B cell (primary cell): ENCODE results near the gene TBC1D21. TPM values are rescaled to one million over a fixed set of nuclear protein-coding genes. Genes with fewer than 3 reads are reported as not detected.

ENCODE experiments used
- ATAC-seq: fragments of 200-7000 bp; cut with Tn5 transposase; one replicate; pipeline ENCODE4 v1.10.0; 2021; ENCODE audit warnings: low read depth, mild to moderate bottlenecking, moderate number of reproducible peaks, moderate library complexity
- CTCF ChIA-PET: fragments of 350-600 bp; sonication (Branson Sonifier 250); formaldehyde crosslinking; loops from one replicate; lab custom pipeline; 2021; ENCODE audit warnings: antibody characterized with exemption, inconsistent platforms; lab: Charles Lee
- POLR2A ChIA-PET: fragments of 350-600 bp; sonication (Branson Sonifier 250); formaldehyde crosslinking; loops from one replicate; lab custom pipeline; 2021; ENCODE audit warnings: antibody characterized with exemption; lab: Charles Lee
- DNase-seq: peaks from one replicate; pipeline ENCODE4 v3.0.0; 2013
- H2AFZ ChIP-seq: 2 replicates; pipeline ENCODE4 v1.6.1; 2012; ENCODE audit warnings: mild to moderate bottlenecking, low read depth, low read length; ENCODE audit not compliant: insufficient read depth, poor library complexity, severe bottlenecking
- H3K27ac ChIP-seq, 2 donors: 1 replicate in 1 of 2; 2 replicates in 1 of 2; pipeline ENCODE4 v1.5.1; 2012 to 2013; ENCODE audit warnings: low read length in 2 of 2, mild to moderate bottlenecking in 2 of 2, moderate library complexity in 1 of 2
- H3K27me3 ChIP-seq, 4 experiments: fragments of 200-600 bp in 1 of 4; sonication (generic) in 1 of 4; replicated peaks in 1 of 4; 1 replicate in 2 of 4; 2 replicates in 2 of 4; pipeline versions ENCODE4 v1.6.1 to v1.7.0; 2013 to 2016; ENCODE audit warnings: low read length in 3 of 4, mild to moderate bottlenecking in 2 of 4, mixed read lengths in 1 of 4, moderate library complexity in 1 of 4; ENCODE audit not compliant: insufficient read depth in 4 of 4, control insufficient read depth in 3 of 4; ENCODE audit errors: control extremely low read depth in 1 of 4
- H3K36me3 ChIP-seq, 2 experiments: replicated peaks in 1 of 2; 1 replicate in 1 of 2; 2 replicates in 1 of 2; pipeline versions ENCODE4 v1.6.1 to v1.7.1; 2013; ENCODE audit warnings: low read length in 1 of 2; ENCODE audit not compliant: insufficient read depth in 2 of 2, control insufficient read depth in 1 of 2; ENCODE audit errors: control extremely low read depth in 1 of 2, extremely low read depth in 1 of 2
- H3K4me1 ChIP-seq, 2 donors: fragments of 200-600 bp in 1 of 2; sonication (generic) in 1 of 2; 1 replicate in 1 of 2; 2 replicates in 1 of 2; pipeline versions ENCODE4 v1.5.1 to v1.6.1; 2013 to 2017; ENCODE audit warnings: low read length in 2 of 2; ENCODE audit not compliant: control insufficient read depth in 2 of 2, insufficient read depth in 2 of 2
- H3K4me2 ChIP-seq: replicated peaks from 2 replicates; pipeline ENCODE3; 2012; ENCODE audit warnings: mild to moderate bottlenecking, low read depth, low read length; ENCODE audit not compliant: poor library complexity, severe bottlenecking
- H3K4me3 ChIP-seq, 5 experiments: fragments of 200-600 bp in 1 of 5; sonication (generic) in 1 of 5; 1 replicate in 3 of 5; 2 replicates in 2 of 5; pipeline versions ENCODE4 v1.5.1 to v1.7.0; 2011 to 2016; ENCODE audit warnings: low read length in 4 of 5, mild to moderate bottlenecking in 4 of 5, low read depth in 2 of 5, control low read depth in 1 of 5, moderate library complexity in 1 of 5; ENCODE audit not compliant: insufficient read depth in 1 of 5; ENCODE audit errors: control extremely low read depth in 1 of 5, extremely low read depth in 1 of 5
- H3K79me2 ChIP-seq: fragments of 200-600 bp; sonication (generic); one replicate; pipeline ENCODE4 v1.6.0; 2016; ENCODE audit warnings: low read length; ENCODE audit not compliant: control insufficient read depth, insufficient read depth
- H3K9ac ChIP-seq: fragments of 200-600 bp; sonication (generic); 2 replicates; pipeline ENCODE4 v1.6.1; 2017; ENCODE audit warnings: mild to moderate bottlenecking, low read length, moderate library complexity
- H3K9me3 ChIP-seq, 3 donors: one replicate each; pipeline versions ENCODE4 v1.6.1 to v1.7.1; 2013; ENCODE audit warnings: low read length in 2 of 3; ENCODE audit not compliant: control insufficient read depth in 2 of 3, insufficient read depth in 1 of 3; ENCODE audit errors: control extremely low read depth in 1 of 3
- H4K20me1 ChIP-seq: 2 replicates; pipeline ENCODE4 v1.6.0; 2012; ENCODE audit warnings: mild to moderate bottlenecking, low read length; ENCODE audit not compliant: insufficient read depth, control insufficient read depth, poor library complexity, severe bottlenecking
- H3K27ac Mint-ChIP-seq: one replicate; pipeline ENCODE4 v1.8.0; 2021; ENCODE audit warnings: mixed read lengths
- H3K27me3 Mint-ChIP-seq: one replicate; pipeline ENCODE4 v1.8.0; 2021; ENCODE audit warnings: mixed read lengths
- H3K4me1 Mint-ChIP-seq: one replicate; pipeline ENCODE4 v1.8.0; 2021; ENCODE audit warnings: mixed read lengths
- H3K4me3 Mint-ChIP-seq: one replicate; pipeline ENCODE4 v1.8.0; 2021; ENCODE audit warnings: mixed read lengths
- H3K9me3 Mint-ChIP-seq: one replicate; pipeline ENCODE4 v1.8.0; 2022; ENCODE audit warnings: mixed read lengths; ENCODE audit not compliant: insufficient read depth
- CTCF ChIP-seq: fragments of 200-600 bp; IDR thresholded peaks from one replicate; pipeline ENCODE4 v1.8.0; 2022; ENCODE audit warnings: antibody characterized with exemption, mild to moderate bottlenecking
- EZH2 ChIP-seq: IDR thresholded peaks from 2 replicates; pipeline ENCODE4 v1.6.1; 2012; ENCODE audit warnings: borderline replicate concordance, low read depth, mild to moderate bottlenecking, moderate library complexity, low read length; ENCODE audit not compliant: insufficient read depth, poor library complexity, severe bottlenecking
- WGBS: methylation state at CpG from one replicate; pipeline ENCODE4 v1.1.5; 2013; ENCODE audit warnings: missing lambda C conversion rate; ENCODE audit not compliant: insufficient coverage; 5-methylcytosine and 5-hydroxymethylcytosine counted together
- intact Hi-C: fragments of 100-400 bp; cut with micrococcal nuclease; formaldehyde crosslinking; loops from one replicate; pipeline ENCODE4 v1.10.0; 2022
- polyA plus RNA-seq: library from polyadenylated mRNA; depleted of rRNA; stranded (reverse); fragments of >200 nt; gene quantifications from 2 replicates; pipeline ENCODE4 v1.2.3, GENCODE V29; 2012
- total RNA-seq, 2 donors: library from RNA; stranded (reverse); fragments of 120-200 nt in 1 of 2; gene quantifications; 1 replicate in 1 of 2; 2 replicates in 1 of 2; pipeline versions ENCODE4 v1.2.3 to v1.2.4, GENCODE V29; 2013 to 2022

TBC1D21 gene
- total and polyA plus RNA-seq, 2 donors (not counting 1 experiment from before 2014, with no cell fraction given) = not detected

DNA sequence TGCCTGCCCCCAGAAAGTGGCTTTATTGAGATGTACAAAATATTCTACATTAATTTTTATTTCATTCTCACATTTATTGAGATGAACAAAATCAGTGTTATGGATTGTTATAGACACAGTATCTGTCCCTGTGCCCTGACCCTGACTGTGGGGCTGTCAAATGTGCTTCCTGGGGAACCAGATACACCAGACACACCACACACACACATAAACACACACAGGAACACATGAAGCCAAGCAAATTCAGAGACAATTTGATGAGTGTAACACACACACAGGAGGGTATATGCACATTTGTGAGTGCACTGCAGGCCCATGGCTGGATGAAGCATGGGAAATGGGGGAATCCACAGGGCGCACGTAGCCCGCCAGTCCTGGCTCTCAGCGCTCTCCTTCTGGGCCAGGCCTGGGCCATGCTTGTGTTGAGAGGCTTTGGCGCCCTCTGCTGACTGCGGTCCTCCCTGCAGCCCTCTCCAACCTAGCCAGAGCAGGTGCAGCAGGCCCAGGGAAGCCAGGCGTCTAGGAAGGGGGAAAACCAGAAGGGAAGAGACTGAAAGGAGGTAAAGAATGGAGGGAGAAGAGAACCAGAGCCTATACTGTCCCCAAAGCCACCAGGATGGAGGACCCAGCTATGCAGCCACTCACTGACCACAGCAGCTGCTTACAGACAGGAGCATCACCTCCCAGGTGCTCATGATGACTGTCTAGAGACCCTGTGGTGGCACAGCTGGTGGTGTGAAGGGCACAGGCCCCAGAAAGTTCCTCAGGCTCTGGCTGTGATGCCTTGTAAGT lies 34.9 kb downstream of the TBC1D21 start:
- H2AFZ ChIP-seq = no peak overlapping the region
- intact Hi-C loops = no loop called here
- H3K4me1 Mint-ChIP-seq = peaks cover 2% of the 10 kb centered on the region
- H3K9ac ChIP-seq = no peak overlapping the region
- H3K27me3 Mint-ChIP-seq = peaks cover 15% of the 10 kb centered on the region
- H3K27ac ChIP-seq = no peak overlapping the region
- TF ChIP-seq CTCF (peak; percentile 91), EZH2 (no peak)
- DNase-seq = peak; percentile 69
- H3K36me3 ChIP-seq = no peaks in the 10 kb centered on the region
- no peak overlapping the region for H3K4me2 ChIP-seq
- CTCF ChIA-PET = interaction anchor here (0.9 to 2.9 kb wide), 6 partner anchors 13 to 34 kb away, joined by 3 to 9 read pairs (median 6); partner anchors contain the start of gene LOXL1
- H3K4me1 ChIP-seq = no peaks in the 10 kb centered on the region
- ATAC-seq = peak; percentile 78
- no peak overlapping the region for H3K4me3 Mint-ChIP-seq
- no peaks in the 10 kb centered on the region for H3K79me2 ChIP-seq
- 35% methylated on average over 5 of the region's 7 CpGs for WGBS
- no peaks in the 10 kb centered on the region for H3K9me3 ChIP-seq
- peaks cover 0 to 6% (median 0%) of the 10 kb centered on the region in 4 experiments for H3K27me3 ChIP-seq
- no peaks in the 10 kb centered on the region for H4K20me1 ChIP-seq
- POLR2A ChIA-PET = no interaction called here
- H3K4me3 ChIP-seq = no peak overlapping the region
- no peaks in the 10 kb centered on the region for H3K9me3 Mint-ChIP-seq
- H3K27ac Mint-ChIP-seq = no peak overlapping the region

- Mint-ChIP-seq H3K4me3 (no peak overlapping the region), H3K27ac (no peak overlapping the region), H3K9me3 (no peaks in the 10 kb centered on the region), H3K27me3 (peaks cover 20% of the 10 kb centered on the region), H3K4me1 (peaks cover 2% of the 10 kb centered on the region)
- Histone ChIP-seq H3K9ac (no peak overlapping the region), H3K9me3 (no peaks in the 10 kb centered on the region), H4K20me1 (no peaks in the 10 kb centered on the region), H3K4me2 (no peak overlapping the region), H3K36me3 (no peaks in the 10 kb centered on the region), H2AFZ (no peak overlapping the region), H3K4me1 (no peaks in the 10 kb centered on the region), H3K27ac (no peak overlapping the region), H3K4me3 (no peak overlapping the region), H3K27me3 (peaks cover 0 to 6% (median 0%) of the 10 kb centered on the region in 4 experiments), H3K79me2 (no peaks in the 10 kb centered on the region)
- ChIA-PET POLR2A (no interaction called here), CTCF (interaction anchor here (0.9 to 2.9 kb wide), 2 partner anchors 14 to 18 kb away, joined by 5 to 8 read pairs; partner anchors contain the start of gene LOXL1)
- intact Hi-C loops = no loop called here
- WGBS = 100% methylated on average over 1 of the region's 2 CpGs
- DNase-seq (no peak), ATAC-seq (no peak)
- no peak for TF ChIP-seq CTCF
- no peak for TF ChIP-seq EZH2
Observed at GRCh38 chr15:73908822-73909122, 35.4 kb downstream of the TBC1D21 start.
